Caco-2 (cell line): ENCODE measurements around the gene PRKAR1B. TPM values are rescaled to one million over a fixed set of nuclear protein-coding genes. Genes with fewer than 3 reads are reported as not detected.

ENCODE experiments used
- BruUV-seq: library from RNA; stranded (reverse); fragments of 400-500 nt; replicated peaks from 2 replicates; lab custom pipeline; 2021; lab: Mats Ljungman, UMichigan
- CTCF ChIA-PET: fragments of 300-600 bp; sonication (Branson Sonifier 250); formaldehyde crosslinking; loops from one replicate; lab custom pipeline; 2022; ENCODE audit warnings: antibody characterized with exemption; lab: Charles Lee
- POLR2A ChIA-PET: fragments of 300-600 bp; sonication (Branson Sonifier 250); formaldehyde crosslinking; loops from one replicate; lab custom pipeline; 2022; ENCODE audit warnings: antibody characterized with exemption; lab: Charles Lee
- DNase-seq, 2 experiments: peaks; one replicate each; pipeline versions ENCODE4 v3.0.0 to v3.0.0-alpha.2; 2020 to 2022
- H3K27me3 ChIP-seq: replicated peaks from 2 replicates; pipeline ENCODE4 v1.6.0; 2011; ENCODE audit warnings: low read length; ENCODE audit not compliant: control insufficient read depth, insufficient read depth
- H3K36me3 ChIP-seq: 2 replicates; pipeline ENCODE4 v1.5.1; 2011; ENCODE audit warnings: low read length; ENCODE audit not compliant: control insufficient read depth, insufficient read depth
- H3K4me1 ChIP-seq: fragments of 250-450 bp; sonication (Bioruptor Pico); 2 replicates; pipeline ENCODE4 v1.5.1; 2020; ENCODE audit warnings: mild to moderate bottlenecking
- H3K4me3 ChIP-seq: 2 replicates; pipeline ENCODE4 v1.5.1; 2011; ENCODE audit warnings: low read depth, mild to moderate bottlenecking, control low read depth, low read length
- H3K9me3 ChIP-seq: fragments of 250-450 bp; sonication (Bioruptor Pico); 2 replicates; pipeline ENCODE4 v1.5.1; 2020; ENCODE audit warnings: mild to moderate bottlenecking, moderate library complexity
- H3K27ac Mint-ChIP-seq: one replicate; pipeline ENCODE4 v1.8.0; 2022; ENCODE audit warnings: mixed read lengths; ENCODE audit not compliant: unreplicated experiment
- H3K27me3 Mint-ChIP-seq: one replicate; pipeline ENCODE4 v1.8.0; 2022; ENCODE audit warnings: mixed read lengths; ENCODE audit not compliant: insufficient read depth, unreplicated experiment
- H3K36me3 Mint-ChIP-seq: one replicate; pipeline ENCODE4 v1.8.0; 2022; ENCODE audit warnings: mild to moderate bottlenecking, mixed read lengths; ENCODE audit not compliant: insufficient read depth, unreplicated experiment
- H3K4me1 Mint-ChIP-seq: one replicate; pipeline ENCODE4 v1.8.0; 2022; ENCODE audit warnings: low read depth, mixed read lengths; ENCODE audit not compliant: unreplicated experiment
- H3K4me3 Mint-ChIP-seq: one replicate; pipeline ENCODE4 v1.8.0; 2022; ENCODE audit warnings: mild to moderate bottlenecking, moderate library complexity, mixed read lengths; ENCODE audit not compliant: unreplicated experiment
- H3K9me3 Mint-ChIP-seq: one replicate; pipeline ENCODE4 v1.8.0; 2022; ENCODE audit warnings: mixed read lengths; ENCODE audit not compliant: unreplicated experiment
- CTCF ChIP-seq, 2 experiments: fragments of 200-600 bp in 1 of 2; IDR thresholded peaks; 1 replicate in 1 of 2; 2 replicates in 1 of 2; pipeline versions ENCODE4 v1.5.1 to v1.8.0; 2011 to 2022; ENCODE audit warnings: antibody characterized with exemption in 1 of 2, control low read depth in 1 of 2, inconsistent platforms in 1 of 2, low read depth in 1 of 2, low read length in 1 of 2, mild to moderate bottlenecking in 1 of 2, moderate library complexity in 1 of 2; ENCODE audit not compliant: insufficient read depth in 1 of 2, severe bottlenecking in 1 of 2, unreplicated experiment in 1 of 2
- intact Hi-C: fragments of 100-400 bp; cut with micrococcal nuclease; formaldehyde crosslinking; loops from one replicate; pipeline ENCODE4 v1.10.0; 2022; ENCODE audit not compliant: unreplicated experiment
- total RNA-seq: library from RNA; stranded (reverse); gene quantifications from 2 replicates; pipeline ENCODE4 v1.2.3, GENCODE V29; 2022

Gene PRKAR1B
- total RNA-seq, 1 experiment from 2014 or later: 56.6 TPM

- H3K36me3 ChIP-seq: peaks cover 6% of the 10 kb centered on the region
- peaks cover 46% of the 10 kb centered on the region for H3K36me3 Mint-ChIP-seq
- H3K4me1 ChIP-seq: no peaks in the 10 kb centered on the region
- BruUV-seq: no TSS peak
- intact Hi-C loops: no loop called here
- H3K27me3 Mint-ChIP-seq: no peaks in the 10 kb centered on the region
- peaks cover 22% of the 10 kb centered on the region for H3K9me3 ChIP-seq
- ChIA-PET CTCF (no interaction called here), POLR2A (no interaction called here)
- H3K4me3 ChIP-seq: no peak overlapping the region
- H3K9me3 Mint-ChIP-seq: peaks cover 41% of the 10 kb centered on the region
- no peaks in the 10 kb centered on the region for H3K27me3 ChIP-seq
- no peak for TF ChIP-seq CTCF (IDR thresholded peaks at IDR 0.05; ENCODE audit: insufficient read depth in 1 of 2, low read depth in 1 of 2, low read length in 1 of 2, severe bottlenecking in 1 of 2, unreplicated experiment in 1 of 2)
- no peak overlapping the region for H3K27ac Mint-ChIP-seq
- no peak for DNase-seq
- H3K4me3 Mint-ChIP-seq: no peak overlapping the region
- no peaks in the 10 kb centered on the region for H3K4me1 Mint-ChIP-seq
Measured at GRCh38 chr7:684416-684815, 42.7 kb downstream of the PRKAR1B start.

- DNase-seq: no peak
- Mint-ChIP-seq H3K4me1 (no peaks in the 10 kb centered on the region), H3K36me3 (peaks cover 44% of the 10 kb centered on the region), H3K27me3 (no peaks in the 10 kb centered on the region), H3K9me3 (peaks cover 37% of the 10 kb centered on the region), H3K27ac (no peak overlapping the region), H3K4me3 (no peak overlapping the region)
- Histone ChIP-seq H3K27me3 (no peaks in the 10 kb centered on the region), H3K9me3 (peaks cover 19% of the 10 kb centered on the region), H3K36me3 (peaks cover 6% of the 10 kb centered on the region), H3K4me1 (no peaks in the 10 kb centered on the region), H3K4me3 (no peak overlapping the region)
- BruUV-seq: no TSS peak
- no peak for TF ChIP-seq CTCF (IDR thresholded peaks at IDR 0.05; ENCODE audit: insufficient read depth in 1 of 2, low read depth in 1 of 2, low read length in 1 of 2, severe bottlenecking in 1 of 2, unreplicated experiment in 1 of 2)
- POLR2A ChIA-PET: no interaction called here
- intact Hi-C loops: no loop called here
- CTCF ChIA-PET: no interaction called here
Measured at GRCh38 chr7:683526-684205, 43.4 kb downstream of the PRKAR1B start.

- Histone ChIP-seq H3K4me3 (no peak overlapping the region), H3K27me3 (no peaks in the 10 kb centered on the region), H3K9me3 (peaks cover 15% of the 10 kb centered on the region), H3K36me3 (peaks cover 6% of the 10 kb centered on the region), H3K4me1 (no peaks in the 10 kb centered on the region)
- Mint-ChIP-seq H3K4me3 (no peak overlapping the region), H3K4me1 (no peaks in the 10 kb centered on the region), H3K9me3 (peaks cover 30% of the 10 kb centered on the region), H3K36me3 (peaks cover 50% of the 10 kb centered on the region), H3K27me3 (no peaks in the 10 kb centered on the region), H3K27ac (no peak overlapping the region)
- ChIA-PET POLR2A (no interaction called here), CTCF (no interaction called here)
- intact Hi-C loops: no loop called here
- BruUV-seq: no TSS peak
- TF ChIP-seq CTCF (IDR thresholded peaks at IDR 0.05; ENCODE audit: insufficient read depth in 1 of 2, low read depth in 1 of 2, low read length in 1 of 2, severe bottlenecking in 1 of 2, unreplicated experiment in 1 of 2): no peak
- DNase-seq: no peak
Measured at GRCh38 chr7:682810-683209, 44.3 kb downstream of the PRKAR1B start.
